OCI-LY3 (cell line): Measurements from ENCODE around the gene CUL1.

Experiments
- H2AFZ ChIP-seq: fragments of 200-600, 300-600 bp; shearing (Covaris generic); 2 replicates; pipeline ENCODE4 v1.6.0; 2014; ENCODE audit warnings: antibody characterized with exemption, low read depth, low read length
- H3K27ac ChIP-seq: fragments of 200-600, 300-600 bp; sonication (generic); 2 replicates; pipeline ENCODE4 v1.5.1; 2014; ENCODE audit warnings: mild to moderate bottlenecking, low read length, moderate library complexity, mixed read lengths
- H3K27me3 ChIP-seq: fragments of 200-600, 300-600 bp; sonication (generic); 2 replicates; pipeline ENCODE4 v1.6.1; 2014; ENCODE audit warnings: low read depth, low read length, mixed read lengths
- H3K36me3 ChIP-seq: fragments of 200-600, 300-600 bp; sonication (generic); replicated peaks from 2 replicates; pipeline ENCODE3; 2014; ENCODE audit warnings: low read depth, low read length, mixed read lengths
- H3K4me1 ChIP-seq: fragments of 300-600, 200-600 bp; sonication (generic); 2 replicates; pipeline ENCODE4 v1.6.1; 2014; ENCODE audit warnings: low read length, mixed read lengths
- H3K4me2 ChIP-seq: fragments of 200-600, 300-600 bp; sonication (generic); 2 replicates; pipeline ENCODE4 v1.6.1; 2014; ENCODE audit warnings: low read length, mixed read lengths
- H3K4me3 ChIP-seq: fragments of 300-600, 200-600 bp; sonication (generic); 2 replicates; pipeline ENCODE4 v1.5.1; 2014; ENCODE audit warnings: antibody characterized with exemption, mild to moderate bottlenecking, low read length, moderate library complexity
- H3K79me2 ChIP-seq: fragments of 300-600, 200-600 bp; shearing (Covaris generic); 2 replicates; pipeline ENCODE4 v1.6.1; 2014; ENCODE audit warnings: mild to moderate bottlenecking, low read length, mixed read lengths
- H3K9ac ChIP-seq: fragments of 300-600, 200-600 bp; shearing (Covaris generic); 2 replicates; pipeline ENCODE4 v1.6.0; 2014; ENCODE audit warnings: mild to moderate bottlenecking, low read length, moderate library complexity
- H3K9me3 ChIP-seq: fragments of 200-600, 300-600 bp; shearing (Covaris generic); 2 replicates; pipeline ENCODE4 v1.6.1; 2014; ENCODE audit warnings: low read length, mixed read lengths; ENCODE audit not compliant: insufficient read depth
- H4K20me1 ChIP-seq: fragments of 200-600, 300-600 bp; sonication (generic); 2 replicates; pipeline ENCODE4 v1.6.1; 2016; ENCODE audit warnings: low read length, mixed read lengths; ENCODE audit not compliant: insufficient read depth
- CTCF ChIP-seq: fragments of 200-600, 300-600 bp; sonication (generic); IDR thresholded peaks from 2 replicates; pipeline ENCODE4 v1.5.1; 2014; ENCODE audit warnings: antibody characterized with exemption, low read length, low read depth
- EZH2phosphoT487 ChIP-seq: fragments of 200-600 bp; shearing (Covaris generic); IDR thresholded peaks from 2 replicates; pipeline ENCODE4 v1.6.1; 2018; ENCODE audit warnings: antibody characterized with exemption, mixed run types, low read depth

Gene CUL1

GRCh38 chr7:148717266-148717793, 18.6 kb downstream of the CUL1 start:
- TF ChIP-seq EZH2phosphoT487 (no peak), CTCF (no peak)
- no peaks in the 10 kb centered on the region for H3K27me3 ChIP-seq
- no peak overlapping the region for H3K4me2 ChIP-seq
- H3K36me3 ChIP-seq: peaks cover 4% of the 10 kb centered on the region
- H3K4me1 ChIP-seq: peaks cover 11% of the 10 kb centered on the region
- no peak overlapping the region for H3K9ac ChIP-seq
- H3K27ac ChIP-seq: no peak overlapping the region
- no peak overlapping the region for H3K4me3 ChIP-seq
- no peak overlapping the region for H2AFZ ChIP-seq
- peaks cover 100% of the 10 kb centered on the region for H3K79me2 ChIP-seq
- H4K20me1 ChIP-seq: peaks cover 99% of the 10 kb centered on the region
- no peaks in the 10 kb centered on the region for H3K9me3 ChIP-seq

- Histone ChIP-seq H3K9me3 (no peaks in the 10 kb centered on the region), H4K20me1 (peaks cover 99% of the 10 kb centered on the region), H3K79me2 (peaks cover 100% of the 10 kb centered on the region), H2AFZ (no peak overlapping the region), H3K9ac (no peak overlapping the region), H3K36me3 (peaks cover 4% of the 10 kb centered on the region), H3K27ac (no peak overlapping the region), H3K4me3 (no peak overlapping the region), H3K4me1 (peaks cover under 1% of the 10 kb centered on the region), H3K4me2 (no peak overlapping the region), H3K27me3 (no peaks in the 10 kb centered on the region)
- TF ChIP-seq EZH2phosphoT487 (no peak), CTCF (no peak)
Observed at GRCh38 chr7:148718431-148718830, 19.7 kb downstream of the CUL1 start.

- H3K79me2 ChIP-seq: peaks cover 100% of the 10 kb centered on the region
- no peak overlapping the region for H3K27ac ChIP-seq
- no peaks in the 10 kb centered on the region for H3K9me3 ChIP-seq
- no peak overlapping the region for H3K4me3 ChIP-seq
- TF ChIP-seq CTCF: no peak
- TF ChIP-seq EZH2phosphoT487: no peak
- no peak overlapping the region for H3K9ac ChIP-seq
- H2AFZ ChIP-seq: no peak overlapping the region
- no peaks in the 10 kb centered on the region for H3K27me3 ChIP-seq
- H3K4me1 ChIP-seq: no peaks in the 10 kb centered on the region
- peaks cover 3% of the 10 kb centered on the region for H3K36me3 ChIP-seq
- H4K20me1 ChIP-seq: peaks cover 100% of the 10 kb centered on the region
- no peak overlapping the region for H3K4me2 ChIP-seq
Observed at GRCh38 chr7:148719753-148720152, 21.1 kb downstream of the CUL1 start.

- H3K79me2 ChIP-seq: peaks cover 100% of the 10 kb centered on the region
- no peak overlapping the region for H3K4me2 ChIP-seq
- H3K27ac ChIP-seq: no peak overlapping the region
- H3K9ac ChIP-seq: no peak overlapping the region
- no peak for TF ChIP-seq EZH2phosphoT487
- no peak for TF ChIP-seq CTCF
- H3K27me3 ChIP-seq: no peaks in the 10 kb centered on the region
- peaks cover 3% of the 10 kb centered on the region; the same call in 1 of the 2 replicates for H3K4me1 ChIP-seq
- no peaks in the 10 kb centered on the region for H3K9me3 ChIP-seq
- H2AFZ ChIP-seq: no peak overlapping the region
- H3K4me3 ChIP-seq: no peak overlapping the region
- H4K20me1 ChIP-seq: peaks cover 100% of the 10 kb centered on the region
- H3K36me3 ChIP-seq: no peaks in the 10 kb centered on the region
Observed at GRCh38 chr7:148720472-148720871, 21.8 kb downstream of the CUL1 start.
